HEK293 (cell line): ENCODE data around the gene LYZL1.

ENCODE experiments used
- CTCF ChIA-PET: fragments of 350-600 bp; formaldehyde crosslinking; extraction: SDS; loops from one replicate; lab custom pipeline; 2021; ENCODE audit warnings: antibody characterized with exemption; lab: Yijun Ruan, JAX
- POLR2A ChIA-PET: fragments of 300-600 bp; formaldehyde crosslinking; extraction: SDS; loops from one replicate; lab custom pipeline; 2020; ENCODE audit warnings: antibody characterized with exemption, inconsistent platforms; lab: Yijun Ruan, JAX
- H3K27ac ChIP-seq: fragments of 200-500 bp; sonication (Bioruptor generic); 2 replicates; pipeline ENCODE4 v1.5.1; 2014; ENCODE audit warnings: low read depth, low read length, control low read depth, inconsistent platforms; ENCODE audit errors: extremely low read depth
- H3K36me3 ChIP-seq, 2 experiments: fragments of 200-500 bp in 1 of 2; sonication (Bioruptor generic) in 1 of 2; 1 replicate in 1 of 2; 2 replicates in 1 of 2; pipeline ENCODE4 v1.5.1; 2014 to 2017; ENCODE audit warnings: inconsistent platforms in 2 of 2, low read length in 2 of 2; ENCODE audit not compliant: control insufficient read depth in 2 of 2, insufficient read depth in 1 of 2
- H3K4me1 ChIP-seq: fragments of 200-500 bp; sonication (Bioruptor generic); 2 replicates; pipeline ENCODE4 v1.5.1; 2014; ENCODE audit warnings: mild to moderate bottlenecking, low read length, inconsistent platforms; ENCODE audit not compliant: control insufficient read depth, insufficient read depth
- H3K4me3 ChIP-seq: 2 replicates; pipeline ENCODE4 v1.5.1; 2011; ENCODE audit warnings: low read depth, mild to moderate bottlenecking, control low read depth, low read length, moderate library complexity
- H3K9me3 ChIP-seq: fragments of 200-500 bp; sonication (Bioruptor generic); 2 replicates; pipeline ENCODE4 v1.5.1; 2014; ENCODE audit warnings: low read depth, low read length, inconsistent platforms; ENCODE audit not compliant: control insufficient read depth, insufficient read depth
- BCL11B ChIP-seq: fragments of 450-650 bp; formaldehyde crosslinking; IDR thresholded peaks from 2 replicates; pipeline ENCODE4 v1.5.1; 2016; ENCODE audit warnings: low read depth, missing biosample characterization, missing genetic modification characterization
- FEZF1 ChIP-seq: fragments of 450-650 bp; formaldehyde crosslinking; IDR thresholded peaks from 2 replicates; pipeline ENCODE4 v1.5.1; 2016; ENCODE audit warnings: missing biosample characterization, missing genetic modification characterization
- KLF9 ChIP-seq: fragments of 450-650 bp; formaldehyde crosslinking; IDR thresholded peaks from 2 replicates; pipeline ENCODE4 v1.5.1; 2016; ENCODE audit warnings: missing biosample characterization, missing genetic modification characterization, low read depth
- SCRT2 ChIP-seq: fragments of 450-650 bp; formaldehyde crosslinking; IDR thresholded peaks from 2 replicates; pipeline ENCODE4 v1.5.1; 2016; ENCODE audit warnings: missing biosample characterization, missing genetic modification characterization
- SP7 ChIP-seq: fragments of 450-650 bp; formaldehyde crosslinking; IDR thresholded peaks from 2 replicates; pipeline ENCODE4 v1.5.1; 2016; ENCODE audit warnings: missing biosample characterization, missing genetic modification characterization
- ZFP3 ChIP-seq: fragments of 450-650 bp; formaldehyde crosslinking; IDR thresholded peaks from 2 replicates; pipeline ENCODE4 v1.5.1; 2016; ENCODE audit warnings: low read depth, missing biosample characterization, missing genetic modification characterization
- ZNF132 ChIP-seq: fragments of 450-650 bp; formaldehyde crosslinking; IDR thresholded peaks from 2 replicates; pipeline ENCODE4 v1.5.1; 2017; ENCODE audit warnings: missing biosample characterization, missing genetic modification characterization, borderline replicate concordance
- ZNF140 ChIP-seq: fragments of 450-650 bp; formaldehyde crosslinking; IDR thresholded peaks from 2 replicates; pipeline ENCODE4 v1.5.1; 2016; ENCODE audit warnings: missing biosample characterization, missing genetic modification characterization
- ZNF473 ChIP-seq: fragments of 450-650 bp; formaldehyde crosslinking; IDR thresholded peaks from 2 replicates; pipeline ENCODE4 v1.5.1; 2017; ENCODE audit warnings: missing biosample characterization, missing genetic modification characterization
- ZNF544 ChIP-seq: fragments of 450-650 bp; formaldehyde crosslinking; IDR thresholded peaks from 2 replicates; pipeline ENCODE4 v1.5.0; 2017; ENCODE audit warnings: missing biosample characterization, missing genetic modification characterization
- ZNF600 ChIP-seq: fragments of 450-650 bp; formaldehyde crosslinking; IDR thresholded peaks from 2 replicates; pipeline ENCODE4 v1.5.1; 2016; ENCODE audit warnings: missing biosample characterization, missing genetic modification characterization
- ZNF664 ChIP-seq: fragments of 450-650 bp; formaldehyde crosslinking; IDR thresholded peaks from 2 replicates; pipeline ENCODE4 v1.5.1; 2016; ENCODE audit warnings: missing biosample characterization, missing genetic modification characterization
- ZNF777 ChIP-seq: fragments of 450-650 bp; formaldehyde crosslinking; IDR thresholded peaks from 2 replicates; pipeline ENCODE4 v1.5.1; 2017; ENCODE audit warnings: missing biosample characterization, missing genetic modification characterization, borderline replicate concordance
- ZNF792 ChIP-seq: fragments of 450-650 bp; formaldehyde crosslinking; IDR thresholded peaks from 2 replicates; pipeline ENCODE4 v1.5.1; 2016; ENCODE audit warnings: missing biosample characterization, missing genetic modification characterization
- TF ChIP-seq, protein P1 (sequence below): fragments of 450-650 bp; formaldehyde crosslinking; IDR thresholded peaks from 2 replicates; pipeline ENCODE4 v1.5.1; 2016; ENCODE audit warnings: missing biosample characterization, missing genetic modification characterization, low read depth
- TF ChIP-seq, protein P2 (sequence below): fragments of 450-650 bp; formaldehyde crosslinking; IDR thresholded peaks from 2 replicates; pipeline ENCODE4 v1.5.1; 2016; ENCODE audit warnings: missing biosample characterization, missing genetic modification characterization, borderline replicate concordance
- TF ChIP-seq, protein P3 (sequence below): fragments of 450-650 bp; formaldehyde crosslinking; IDR thresholded peaks from 2 replicates; pipeline ENCODE4 v1.5.1; 2016; ENCODE audit warnings: missing biosample characterization, missing genetic modification characterization

LYZL1 gene

DNA sequence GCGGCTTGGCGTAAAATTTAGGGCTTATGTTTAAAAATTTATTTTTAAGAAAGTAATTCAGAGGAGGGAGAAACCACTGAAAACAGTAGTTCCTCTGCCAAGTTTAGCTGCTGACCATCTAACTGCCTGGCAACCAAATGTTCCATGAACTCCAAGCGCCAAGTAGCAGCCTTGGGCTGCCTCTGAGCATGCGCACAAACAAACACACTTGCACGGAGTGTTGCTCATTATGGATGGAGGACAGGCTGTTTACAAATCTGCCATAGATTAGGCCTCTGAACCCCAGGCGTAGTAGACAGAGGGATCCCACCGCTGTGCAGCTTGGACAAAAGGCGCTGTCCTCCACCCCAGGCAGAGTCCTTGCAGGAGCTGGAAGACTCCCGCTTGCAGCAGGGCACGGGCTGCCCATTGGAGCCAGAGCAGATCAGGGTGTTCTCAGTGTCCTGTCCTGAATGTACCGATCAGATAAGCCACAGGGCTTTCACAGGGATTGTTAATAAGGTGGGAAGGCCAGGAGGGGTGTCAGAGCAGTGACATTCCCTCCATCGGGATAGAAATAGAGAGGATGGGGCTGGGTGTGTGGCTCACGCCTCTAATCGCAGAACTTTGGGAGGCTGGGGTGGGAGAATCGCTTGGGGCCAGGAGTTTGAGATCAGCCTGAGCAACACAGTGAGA is 47.7 kb upstream of the LYZL1 start:
- Histone ChIP-seq H3K4me3 (no peak overlapping the region), H3K27ac (no peak overlapping the region), H3K4me1 (no peaks in the 10 kb centered on the region), H3K9me3 (no peaks in the 10 kb centered on the region)
- POLR2A ChIA-PET, result no interaction called here
- TF ChIP-seq KLF9 (tag by site-specific recombination), result no peak
- peak; percentile 49 for TF ChIP-seq FEZF1 (tag by site-specific recombination)
- no peak for TF ChIP-seq ZNF600 (tag by site-specific recombination)
- no peak for TF ChIP-seq ZNF473 (tag by site-specific recombination)
- TF ChIP-seq ZFP3 (tag by site-specific recombination), result no peak
- no peak for TF ChIP-seq BCL11B (tag by site-specific recombination)
- TF ChIP-seq, protein P1, sequence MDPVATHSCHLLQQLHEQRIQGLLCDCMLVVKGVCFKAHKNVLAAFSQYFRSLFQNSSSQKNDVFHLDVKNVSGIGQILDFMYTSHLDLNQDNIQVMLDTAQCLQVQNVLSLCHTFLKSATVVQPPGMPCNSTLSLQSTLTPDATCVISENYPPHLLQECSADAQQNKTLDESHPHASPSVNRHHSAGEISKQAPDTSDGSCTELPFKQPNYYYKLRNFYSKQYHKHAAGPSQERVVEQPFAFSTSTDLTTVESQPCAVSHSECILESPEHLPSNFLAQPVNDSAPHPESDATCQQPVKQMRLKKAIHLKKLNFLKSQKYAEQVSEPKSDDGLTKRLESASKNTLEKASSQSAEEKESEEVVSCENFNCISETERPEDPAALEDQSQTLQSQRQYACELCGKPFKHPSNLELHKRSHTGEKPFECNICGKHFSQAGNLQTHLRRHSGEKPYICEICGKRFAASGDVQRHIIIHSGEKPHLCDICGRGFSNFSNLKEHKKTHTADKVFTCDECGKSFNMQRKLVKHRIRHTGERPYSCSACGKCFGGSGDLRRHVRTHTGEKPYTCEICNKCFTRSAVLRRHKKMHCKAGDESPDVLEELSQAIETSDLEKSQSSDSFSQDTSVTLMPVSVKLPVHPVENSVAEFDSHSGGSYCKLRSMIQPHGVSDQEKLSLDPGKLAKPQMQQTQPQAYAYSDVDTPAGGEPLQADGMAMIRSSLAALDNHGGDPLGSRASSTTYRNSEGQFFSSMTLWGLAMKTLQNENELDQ (tag by site-specific recombination), result no peak
- TF ChIP-seq, all 188 proteins: peak for 1
- CTCF ChIA-PET, result interaction anchor here (0.7 to 3.4 kb wide), 5 partner anchors 10 to 665 kb away, joined by 3 to 49 read pairs (median 4); no protein-coding TSS in a partner anchor
- H3K36me3 ChIP-seq, result no peaks in the 10 kb centered on the region

DNA sequence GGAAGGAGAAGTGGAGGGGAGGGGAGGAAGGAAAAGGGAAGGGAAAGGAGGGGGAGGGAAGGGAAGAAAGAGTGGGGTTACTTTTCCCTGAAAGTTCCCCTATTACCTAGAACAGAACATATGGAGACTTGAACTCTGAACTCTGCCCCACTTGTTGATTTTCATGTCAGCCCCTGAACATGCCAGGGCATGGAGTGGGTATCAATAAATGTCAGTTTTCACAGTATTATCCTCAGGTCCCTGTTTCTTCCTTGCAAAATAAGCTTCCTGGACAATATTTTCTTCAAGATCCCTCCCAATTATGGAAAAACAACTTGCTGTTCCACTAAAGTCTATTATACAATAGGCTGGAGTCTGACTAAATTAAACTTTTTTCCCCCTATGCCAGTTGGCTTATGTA is 46.9 kb upstream of the LYZL1 start:
- POLR2A ChIA-PET, result no interaction called here

DNA sequence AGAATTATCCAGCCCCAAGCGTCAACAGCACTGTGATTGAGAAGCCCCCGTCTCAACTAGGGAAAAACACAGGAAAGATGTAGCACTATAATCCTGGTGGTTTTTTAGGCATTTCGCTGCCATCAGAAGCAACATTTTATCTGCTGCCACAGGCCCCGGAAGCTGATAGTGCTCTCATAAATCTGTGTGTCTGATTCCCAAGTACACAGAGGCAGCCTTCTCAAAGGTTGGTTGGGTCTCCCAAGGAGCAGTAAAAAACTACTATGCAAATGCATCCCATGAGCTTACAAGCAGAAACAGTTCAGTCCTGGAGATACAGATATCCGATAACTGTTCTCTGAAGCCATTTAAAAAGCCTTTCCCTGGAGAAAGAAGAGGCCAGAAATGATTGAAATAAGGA is 45.8 kb upstream of the LYZL1 start:
- Histone ChIP-seq H3K4me3 (no peak overlapping the region), H3K9me3 (no peaks in the 10 kb centered on the region), H3K4me1 (no peaks in the 10 kb centered on the region), H3K36me3 (no peaks in the 10 kb centered on the region), H3K27ac (no peak overlapping the region)
- POLR2A ChIA-PET, result interaction anchor here (0.7 to 1.0 kb wide), 2 partner anchors 14 to 219 kb away, joined by 3 to 5 read pairs; no protein-coding TSS in a partner anchor
- CTCF ChIA-PET, result interaction anchor here (0.7 to 2.1 kb wide), 2 partner anchors 11 to 323 kb away, joined by 3 to 8 read pairs; no protein-coding TSS in a partner anchor
- TF ChIP-seq SP7, result no peak
- no peak for TF ChIP-seq ZNF664 (tag by site-specific recombination)
- TF ChIP-seq ZNF777, result no peak
- TF ChIP-seq, protein P2, sequence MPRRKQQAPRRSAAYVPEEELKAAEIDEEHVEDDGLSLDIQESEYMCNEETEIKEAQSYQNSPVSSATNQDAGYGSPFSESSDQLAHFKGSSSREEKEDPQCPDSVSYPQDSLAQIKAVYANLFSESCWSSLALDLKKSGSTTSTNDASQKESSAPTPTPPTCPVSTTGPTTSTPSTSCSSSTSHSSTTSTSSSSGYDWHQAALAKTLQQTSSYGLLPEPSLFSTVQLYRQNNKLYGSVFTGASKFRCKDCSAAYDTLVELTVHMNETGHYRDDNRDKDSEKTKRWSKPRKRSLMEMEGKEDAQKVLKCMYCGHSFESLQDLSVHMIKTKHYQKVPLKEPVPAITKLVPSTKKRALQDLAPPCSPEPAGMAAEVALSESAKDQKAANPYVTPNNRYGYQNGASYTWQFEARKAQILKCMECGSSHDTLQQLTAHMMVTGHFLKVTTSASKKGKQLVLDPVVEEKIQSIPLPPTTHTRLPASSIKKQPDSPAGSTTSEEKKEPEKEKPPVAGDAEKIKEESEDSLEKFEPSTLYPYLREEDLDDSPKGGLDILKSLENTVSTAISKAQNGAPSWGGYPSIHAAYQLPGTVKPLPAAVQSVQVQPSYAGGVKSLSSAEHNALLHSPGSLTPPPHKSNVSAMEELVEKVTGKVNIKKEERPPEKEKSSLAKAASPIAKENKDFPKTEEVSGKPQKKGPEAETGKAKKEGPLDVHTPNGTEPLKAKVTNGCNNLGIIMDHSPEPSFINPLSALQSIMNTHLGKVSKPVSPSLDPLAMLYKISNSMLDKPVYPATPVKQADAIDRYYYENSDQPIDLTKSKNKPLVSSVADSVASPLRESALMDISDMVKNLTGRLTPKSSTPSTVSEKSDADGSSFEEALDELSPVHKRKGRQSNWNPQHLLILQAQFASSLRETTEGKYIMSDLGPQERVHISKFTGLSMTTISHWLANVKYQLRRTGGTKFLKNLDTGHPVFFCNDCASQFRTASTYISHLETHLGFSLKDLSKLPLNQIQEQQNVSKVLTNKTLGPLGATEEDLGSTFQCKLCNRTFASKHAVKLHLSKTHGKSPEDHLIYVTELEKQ, result no peak
- TF ChIP-seq ZNF140 (tag by site-specific recombination), result no peak
- TF ChIP-seq ZNF792 (tag by site-specific recombination), result no peak
- TF ChIP-seq ZNF544, result no peak
- no peak for TF ChIP-seq ZNF132 (tag by site-specific recombination)

More for the DNA sequence above, 46.9 kb upstream of the LYZL1 start:
- CTCF ChIA-PET, result interaction anchor here (1.2 kb wide), 1 partner anchor 9 kb away, joined by 3 read pairs; no protein-coding TSS in a partner anchor
- Histone ChIP-seq H3K9me3 (no peaks in the 10 kb centered on the region), H3K36me3 (no peaks in the 10 kb centered on the region), H3K27ac (no peak overlapping the region), H3K4me3 (no peak overlapping the region), H3K4me1 (no peaks in the 10 kb centered on the region)
- 0 out of 2 replicates have a peak, but pooled peaks have one; percentile 23 for TF ChIP-seq SCRT2 (tag by site-specific recombination)
- TF ChIP-seq, protein P3, sequence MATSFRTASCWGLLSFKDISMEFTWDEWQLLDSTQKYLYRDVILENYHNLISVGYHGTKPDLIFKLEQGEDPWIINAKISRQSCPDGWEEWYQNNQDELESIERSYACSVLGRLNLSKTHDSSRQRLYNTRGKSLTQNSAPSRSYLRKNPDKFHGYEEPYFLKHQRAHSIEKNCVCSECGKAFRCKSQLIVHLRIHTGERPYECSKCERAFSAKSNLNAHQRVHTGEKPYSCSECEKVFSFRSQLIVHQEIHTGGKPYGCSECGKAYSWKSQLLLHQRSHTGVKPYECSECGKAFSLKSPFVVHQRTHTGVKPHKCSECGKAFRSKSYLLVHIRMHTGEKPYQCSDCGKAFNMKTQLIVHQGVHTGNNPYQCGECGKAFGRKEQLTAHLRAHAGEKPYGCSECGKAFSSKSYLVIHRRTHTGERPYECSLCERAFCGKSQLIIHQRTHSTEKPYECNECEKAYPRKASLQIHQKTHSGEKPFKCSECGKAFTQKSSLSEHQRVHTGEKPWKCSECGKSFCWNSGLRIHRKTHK (tag by site-specific recombination), result no peak
- TF ChIP-seq, protein P2, result no peak
